Adrenal gland (tissue), 5 donors: ENCODE results near the gene FAM50A.

ENCODE experiments used
- CTCF ChIP-seq, 6 experiments: fragments of 450-650 bp in 4 of 6; fragments of 200-600 bp in 2 of 6; sonication (generic) in 1 of 6; IDR thresholded peaks; 1 replicate in 5 of 6; 2 replicates in 1 of 6; pipeline versions ENCODE4 v1.5.1 to v1.8.0; 2016 to 2021; ENCODE audit warnings: antibody characterized with exemption in 6 of 6, mild to moderate bottlenecking in 2 of 6, moderate library complexity in 1 of 6
- POLR2A ChIP-seq, 2 donors: fragments of 450-650 bp; IDR thresholded peaks; one replicate each; pipeline ENCODE4 v1.6.1; 2017; ENCODE audit warnings: antibody characterized with exemption in 2 of 2, mild to moderate bottlenecking in 2 of 2, moderate library complexity in 1 of 2
- donor health status: DM: no; HTN: no; CAD: no.

GRCh38 chrX:154441984-154442707 is 1.8 kb upstream of the FAM50A start:
- TF ChIP-seq CTCF (IDR thresholded peaks at IDR 0.05) (no peak), POLR2A (IDR thresholded peaks at IDR 0.05) (no peak)
